ENCODE data around the gene PTGFRN. TPM values are rescaled to one million over a fixed set of nuclear protein-coding genes. Genes with fewer than 3 reads are reported as not detected.

The PTGFRN gene
- total RNA-seq, 1 donor from 2014 or later, result 52.9 TPM

DNA sequence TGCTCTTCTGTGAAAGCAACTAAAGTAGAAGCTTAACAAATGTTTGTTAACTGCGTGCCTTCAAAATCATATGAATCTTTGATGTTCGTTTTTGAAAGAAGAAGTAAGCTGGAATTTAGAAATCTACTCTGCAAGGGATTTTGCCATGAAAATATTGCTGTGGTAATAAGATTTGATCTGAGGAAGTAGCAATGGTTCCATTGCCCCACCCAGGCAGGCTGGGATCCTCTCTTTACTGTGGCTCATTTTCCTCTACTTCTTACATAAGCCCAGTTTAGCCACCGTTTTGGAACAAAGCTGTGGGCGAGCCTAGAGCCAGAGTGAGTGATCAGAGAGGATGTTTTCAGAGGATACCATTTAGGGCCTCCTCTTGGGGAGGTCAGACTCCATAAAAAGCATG is 20.3 kb upstream of the PTGFRN start:
- no peak for DNase-seq (ENCODE audit: extremely low spot score, unreplicated experiment)
- no peak overlapping the region for H3K4me3 Mint-ChIP-seq (ENCODE audit: unreplicated experiment)
- H3K4me1 Mint-ChIP-seq (ENCODE audit: unreplicated experiment), result peaks cover 2% of the 10 kb centered on the region
- no peaks in the 10 kb centered on the region for H3K9me3 Mint-ChIP-seq (ENCODE audit: unreplicated experiment)
- H3K27me3 Mint-ChIP-seq (ENCODE audit: unreplicated experiment), result no peaks in the 10 kb centered on the region
- H3K36me3 Mint-ChIP-seq (ENCODE audit: unreplicated experiment), result no peaks in the 10 kb centered on the region
- TF ChIP-seq, protein P1, sequence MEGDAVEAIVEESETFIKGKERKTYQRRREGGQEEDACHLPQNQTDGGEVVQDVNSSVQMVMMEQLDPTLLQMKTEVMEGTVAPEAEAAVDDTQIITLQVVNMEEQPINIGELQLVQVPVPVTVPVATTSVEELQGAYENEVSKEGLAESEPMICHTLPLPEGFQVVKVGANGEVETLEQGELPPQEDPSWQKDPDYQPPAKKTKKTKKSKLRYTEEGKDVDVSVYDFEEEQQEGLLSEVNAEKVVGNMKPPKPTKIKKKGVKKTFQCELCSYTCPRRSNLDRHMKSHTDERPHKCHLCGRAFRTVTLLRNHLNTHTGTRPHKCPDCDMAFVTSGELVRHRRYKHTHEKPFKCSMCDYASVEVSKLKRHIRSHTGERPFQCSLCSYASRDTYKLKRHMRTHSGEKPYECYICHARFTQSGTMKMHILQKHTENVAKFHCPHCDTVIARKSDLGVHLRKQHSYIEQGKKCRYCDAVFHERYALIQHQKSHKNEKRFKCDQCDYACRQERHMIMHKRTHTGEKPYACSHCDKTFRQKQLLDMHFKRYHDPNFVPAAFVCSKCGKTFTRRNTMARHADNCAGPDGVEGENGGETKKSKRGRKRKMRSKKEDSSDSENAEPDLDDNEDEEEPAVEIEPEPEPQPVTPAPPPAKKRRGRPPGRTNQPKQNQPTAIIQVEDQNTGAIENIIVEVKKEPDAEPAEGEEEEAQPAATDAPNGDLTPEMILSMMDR (IDR thresholded peaks at IDR 0.05), result no peak
- H3K27ac Mint-ChIP-seq (ENCODE audit: unreplicated experiment), result no peak overlapping the region

DNA sequence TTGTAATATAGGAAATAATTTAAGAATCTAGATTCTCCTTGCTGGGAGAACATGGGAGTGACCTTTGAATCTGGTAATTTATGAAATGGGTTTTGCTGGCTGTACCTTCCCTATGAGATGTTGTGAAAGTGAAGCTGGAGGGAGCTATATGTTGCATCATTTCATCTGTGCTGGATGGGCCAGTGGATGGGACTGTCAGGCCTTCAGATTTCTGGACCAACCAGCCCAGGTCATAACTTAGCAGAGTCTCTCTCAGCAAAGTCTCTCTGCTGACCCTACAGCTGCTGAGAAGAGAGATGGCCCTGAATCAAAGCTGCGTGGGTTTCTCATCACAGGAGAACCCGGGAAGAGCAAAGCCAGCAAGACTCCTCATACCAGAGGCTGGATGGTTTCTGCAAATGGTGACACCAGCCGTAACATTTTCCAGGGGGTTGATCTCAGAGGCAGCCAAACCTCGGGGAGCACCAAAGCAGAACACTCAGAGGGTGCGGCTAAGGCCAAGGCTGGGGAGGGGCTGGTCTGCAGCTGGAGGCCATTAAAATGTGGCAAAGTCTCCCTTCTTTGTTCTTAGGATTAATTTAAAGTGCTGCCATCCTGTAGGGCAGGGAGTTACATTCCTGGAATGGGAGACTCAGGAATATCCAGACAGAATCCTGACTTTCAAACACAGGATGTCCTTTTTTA is 18.2 kb upstream of the PTGFRN start:
- TF ChIP-seq, protein P1 (IDR thresholded peaks at IDR 0.05), result no peak
- H3K27ac Mint-ChIP-seq (ENCODE audit: unreplicated experiment), result no peak overlapping the region
- H3K27me3 Mint-ChIP-seq (ENCODE audit: unreplicated experiment), result no peaks in the 10 kb centered on the region
- H3K36me3 Mint-ChIP-seq (ENCODE audit: unreplicated experiment), result peaks cover 6% of the 10 kb centered on the region
- DNase-seq (ENCODE audit: extremely low spot score, unreplicated experiment), result no peak
- peaks cover 2% of the 10 kb centered on the region for H3K4me1 Mint-ChIP-seq (ENCODE audit: unreplicated experiment)
- no peak overlapping the region for H3K4me3 Mint-ChIP-seq (ENCODE audit: unreplicated experiment)
- H3K9me3 Mint-ChIP-seq (ENCODE audit: unreplicated experiment), result peaks cover 8% of the 10 kb centered on the region

DNA sequence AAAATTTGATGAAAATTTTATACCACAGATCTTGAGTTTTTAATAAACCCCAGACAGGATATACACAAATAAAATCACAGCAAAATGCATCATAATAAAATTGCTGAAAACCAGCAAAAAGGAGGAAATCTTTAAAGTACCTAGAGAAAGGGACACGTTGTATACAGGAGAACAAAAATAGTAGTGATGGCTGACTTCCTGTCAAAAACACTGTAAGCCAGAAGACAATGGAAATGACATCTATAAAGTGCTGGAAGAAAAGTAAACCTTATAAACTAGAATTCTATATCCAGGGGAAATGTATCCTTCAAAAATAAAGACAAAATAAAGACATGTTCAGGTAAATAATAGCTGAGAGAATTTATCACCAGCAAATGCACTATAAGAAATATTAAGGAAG is 14.6 kb upstream of the PTGFRN start:
- TF ChIP-seq, protein P1 (IDR thresholded peaks at IDR 0.05), result no peak
- H3K27ac Mint-ChIP-seq (ENCODE audit: unreplicated experiment), result no peak overlapping the region

DNA sequence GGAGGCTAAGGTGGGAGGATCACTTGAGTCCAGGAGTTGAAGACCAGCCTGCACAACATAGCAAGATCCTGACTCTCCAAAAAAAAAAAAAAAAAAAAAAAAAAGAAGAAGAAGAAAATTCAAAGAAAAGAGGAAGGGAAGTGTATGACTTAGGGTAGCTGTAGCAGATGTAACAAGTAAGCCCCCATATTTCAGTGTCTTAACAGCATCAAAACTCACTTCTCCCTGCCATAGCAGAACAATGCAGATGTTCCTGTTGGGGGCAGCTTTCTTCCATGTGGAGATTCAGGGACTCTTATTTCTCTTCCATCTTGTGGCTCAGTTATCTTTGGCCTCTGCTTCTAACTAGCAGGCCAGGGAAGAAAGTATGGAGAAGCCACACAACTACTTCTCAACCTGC is 10.2 kb upstream of the PTGFRN start:
- Mint-ChIP-seq H3K4me1 (ENCODE audit: unreplicated experiment) (no peaks in the 10 kb centered on the region), H3K36me3 (ENCODE audit: unreplicated experiment) (peaks cover 5% of the 10 kb centered on the region), H3K27ac (ENCODE audit: unreplicated experiment) (no peak overlapping the region), H3K9me3 (ENCODE audit: unreplicated experiment) (peaks cover 8% of the 10 kb centered on the region), H3K4me3 (ENCODE audit: unreplicated experiment) (no peak overlapping the region), H3K27me3 (ENCODE audit: unreplicated experiment) (peaks cover 29% of the 10 kb centered on the region)
- TF ChIP-seq, protein P1 (IDR thresholded peaks at IDR 0.05), result no peak
- DNase-seq (ENCODE audit: extremely low spot score, unreplicated experiment), result no peak

More for the DNA sequence above, 14.6 kb upstream of the PTGFRN start:
- H3K9me3 Mint-ChIP-seq (ENCODE audit: unreplicated experiment), result peaks cover 8% of the 10 kb centered on the region
- peaks cover 7% of the 10 kb centered on the region for H3K27me3 Mint-ChIP-seq (ENCODE audit: unreplicated experiment)
- H3K4me1 Mint-ChIP-seq (ENCODE audit: unreplicated experiment), result peaks cover 2% of the 10 kb centered on the region
- H3K4me3 Mint-ChIP-seq (ENCODE audit: unreplicated experiment), result no peak overlapping the region
- no peak for DNase-seq (ENCODE audit: extremely low spot score, unreplicated experiment)
- peaks cover 6% of the 10 kb centered on the region for H3K36me3 Mint-ChIP-seq (ENCODE audit: unreplicated experiment)

DNA sequence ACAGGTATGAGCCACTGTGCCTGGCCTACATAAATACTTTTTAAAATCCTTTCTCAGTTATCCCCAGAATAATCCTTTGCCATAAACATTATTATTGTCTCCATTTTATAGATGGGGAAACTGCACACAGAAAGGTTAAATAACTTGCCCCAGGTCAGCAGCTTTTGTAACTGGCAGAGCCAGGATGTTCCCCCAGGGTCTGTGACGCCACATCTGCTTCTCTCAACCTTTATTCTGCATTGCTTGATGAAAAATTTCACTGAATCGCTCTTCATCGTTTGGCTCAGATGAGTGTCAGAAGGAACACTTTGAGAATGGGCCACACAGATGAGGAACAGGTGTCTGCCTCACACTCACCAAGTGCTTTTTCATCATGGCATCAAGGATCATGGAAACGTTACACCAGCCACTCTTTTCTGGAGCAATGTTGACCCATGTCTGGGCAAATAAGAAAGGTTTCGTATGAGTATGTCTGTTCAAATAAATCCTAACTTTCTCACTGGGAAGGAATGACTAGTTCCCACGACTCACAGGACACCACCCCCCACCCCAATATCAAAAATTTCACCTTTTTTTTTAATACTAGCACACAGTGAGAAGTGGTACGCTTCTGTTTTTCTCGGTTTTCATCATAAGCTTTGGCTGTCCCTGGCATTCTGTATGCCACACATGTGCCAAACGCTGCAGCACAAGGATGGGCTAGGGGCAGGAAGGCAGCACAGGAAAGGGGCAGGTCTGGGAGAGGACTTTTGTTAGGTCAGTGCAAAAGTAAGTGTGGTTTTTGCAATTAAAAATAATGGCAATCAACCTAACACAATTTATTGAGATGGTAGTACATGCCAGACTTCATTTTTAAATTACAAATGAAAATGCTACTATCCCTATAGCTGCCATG is 9.0 kb upstream of the PTGFRN start:
- TF ChIP-seq, protein P1 (IDR thresholded peaks at IDR 0.05), result no peak
- Mint-ChIP-seq H3K4me1 (ENCODE audit: unreplicated experiment) (no peaks in the 10 kb centered on the region), H3K27ac (ENCODE audit: unreplicated experiment) (no peak overlapping the region), H3K9me3 (ENCODE audit: unreplicated experiment) (no peaks in the 10 kb centered on the region), H3K36me3 (ENCODE audit: unreplicated experiment) (no peaks in the 10 kb centered on the region), H3K27me3 (ENCODE audit: unreplicated experiment) (peaks cover 29% of the 10 kb centered on the region), H3K4me3 (ENCODE audit: unreplicated experiment) (no peak overlapping the region)
- no peak for DNase-seq (ENCODE audit: extremely low spot score, unreplicated experiment)

Measured in osteocyte (in vitro differentiated cells).